H1 (cell line): ENCODE results near the gene ZNF280B. TPM values are rescaled to one million over a fixed set of nuclear protein-coding genes. Genes with fewer than 3 reads are reported as not detected.

Experiments used
- CTCF ChIA-PET: fragments of 300-600 bp; sonication (Branson Sonifier 250); formaldehyde crosslinking; loops from one replicate; lab custom pipeline; 2021; ENCODE audit not compliant: partially characterized antibody; lab: Charles Lee
- POLR2A ChIA-PET: fragments of 300-600 bp; sonication (Branson Sonifier 250); formaldehyde crosslinking; loops from one replicate; lab custom pipeline; 2021; ENCODE audit warnings: inconsistent platforms; ENCODE audit not compliant: partially characterized antibody; lab: Charles Lee
- DNase-seq, 2 experiments: peaks; one replicate each; pipeline versions ENCODE4 v3.0.0 to v3.0.0-alpha.2; 2010 to 2022; ENCODE audit warnings: low spot score in 2 of 2, low read depth in 1 of 2, mixed read lengths in 1 of 2
- FAIRE-seq: peaks from 2 replicates; lab custom pipeline; 2011; peaks lifted over from hg19 to GRCh38; lab: Jason Lieb, UNC
- H2AFZ ChIP-seq: 2 replicates; pipeline ENCODE4 v1.8.1; 2012; ENCODE audit warnings: low read length, inconsistent platforms
- H2AK5ac ChIP-seq: 2 replicates; pipeline ENCODE4 v1.6.1; 2013; ENCODE audit warnings: low read depth, low read length
- H2BK120ac ChIP-seq: replicated peaks from 2 replicates; pipeline ENCODE3; 2013; ENCODE audit warnings: low read depth, low read length, inconsistent platforms
- H2BK12ac ChIP-seq: 2 replicates; pipeline ENCODE4 v1.6.1; 2013; ENCODE audit warnings: low read depth, low read length
- H2BK15ac ChIP-seq: 2 replicates; pipeline ENCODE4 v1.6.1; 2013; ENCODE audit warnings: low read length
- H2BK20ac ChIP-seq: 2 replicates; pipeline ENCODE4 v1.6.1; 2013; ENCODE audit warnings: low read length
- H2BK5ac ChIP-seq: 2 replicates; pipeline ENCODE4 v1.6.1; 2013; ENCODE audit warnings: low read depth, low read length
- H3K14ac ChIP-seq: 2 replicates; pipeline ENCODE4 v1.6.1; 2013; ENCODE audit warnings: inconsistent platforms; ENCODE audit not compliant: insufficient read length
- H3K18ac ChIP-seq: 2 replicates; pipeline ENCODE4 v1.6.1; 2013; ENCODE audit warnings: low read length; ENCODE audit errors: extremely low read depth
- H3K23ac ChIP-seq: 2 replicates; pipeline ENCODE4 v1.6.1; 2013; ENCODE audit warnings: inconsistent platforms; ENCODE audit not compliant: insufficient read length
- H3K23me2 ChIP-seq: 2 replicates; pipeline ENCODE4 v1.6.1; 2013; ENCODE audit warnings: low read depth, low read length
- H3K27ac ChIP-seq: 2 replicates; pipeline ENCODE4 v1.6.1; 2011; ENCODE audit warnings: low read depth, low read length, inconsistent platforms
- H3K27me3 ChIP-seq, 4 experiments: replicated peaks in 1 of 4; 1 replicate in 1 of 4; 2 replicates in 3 of 4; pipeline versions ENCODE4 v1.6.1 to v1.8.1; 2011 to 2013; ENCODE audit warnings: low read length in 3 of 4, mild to moderate bottlenecking in 3 of 4, inconsistent platforms in 2 of 4, mixed read lengths in 2 of 4, moderate library complexity in 1 of 4; ENCODE audit not compliant: control insufficient read depth in 3 of 4, insufficient read depth in 3 of 4; ENCODE audit errors: extremely low read depth in 1 of 4
- H3K36me3 ChIP-seq, 4 experiments: 2 replicates each; pipeline versions ENCODE4 v1.6.1 to v1.8.1; 2011 to 2013; ENCODE audit warnings: mild to moderate bottlenecking in 4 of 4, low read length in 3 of 4, moderate library complexity in 2 of 4, control low read depth in 1 of 4, inconsistent platforms in 1 of 4; ENCODE audit not compliant: insufficient read depth in 4 of 4, control insufficient read depth in 2 of 4
- H3K4ac ChIP-seq: replicated peaks from 2 replicates; pipeline ENCODE3; 2013; ENCODE audit warnings: low read length, low read depth, mixed read lengths, inconsistent platforms; ENCODE audit not compliant: insufficient read length
- H3K4me1 ChIP-seq, 4 experiments: replicated peaks in 1 of 4; 1 replicate in 1 of 4; 2 replicates in 3 of 4; pipeline versions ENCODE4 v1.6.1 to v1.8.1; 2011 to 2013; ENCODE audit warnings: low read length in 3 of 4, inconsistent platforms in 2 of 4, mixed read lengths in 1 of 4; ENCODE audit not compliant: insufficient read depth in 4 of 4, control insufficient read depth in 3 of 4
- H3K4me2 ChIP-seq, 2 experiments: 2 replicates each; pipeline versions ENCODE4 v1.6.1 to v1.8.1; 2011 to 2013; ENCODE audit warnings: low read depth in 2 of 2, low read length in 2 of 2, control low read depth in 1 of 2, inconsistent platforms in 1 of 2, mild to moderate bottlenecking in 1 of 2; ENCODE audit not compliant: insufficient read depth in 1 of 2
- H3K4me3 ChIP-seq, 4 experiments: fragments of 200-600, 300-600 bp in 1 of 4; sonication (generic), shearing (Covaris generic), sonication (Bioruptor Twin) in 1 of 4; 2 replicates each; pipeline versions ENCODE4 v1.5.1 to v1.8.1; 2011 to 2016; ENCODE audit warnings: low read length in 4 of 4, low read depth in 3 of 4, control low read depth in 2 of 4, inconsistent platforms in 2 of 4, mild to moderate bottlenecking in 2 of 4, mixed read lengths in 1 of 4, moderate library complexity in 1 of 4; ENCODE audit not compliant: insufficient read depth in 2 of 4; ENCODE audit errors: extremely low read depth in 1 of 4
- H3K56ac ChIP-seq: replicated peaks from 2 replicates; pipeline ENCODE3; 2013; ENCODE audit warnings: low read depth, mild to moderate bottlenecking, mixed read lengths, low read length, inconsistent platforms; ENCODE audit not compliant: insufficient read length
- H3K79me1 ChIP-seq: 2 replicates; pipeline ENCODE4 v1.6.1; 2013; ENCODE audit warnings: low read depth, low read length, control low read depth
- H3K79me2 ChIP-seq, 2 experiments: 2 replicates each; pipeline versions ENCODE4 v1.6.1 to v1.8.1; 2012 to 2013; ENCODE audit warnings: low read length in 2 of 2, mild to moderate bottlenecking in 2 of 2, inconsistent platforms in 1 of 2; ENCODE audit not compliant: insufficient read depth in 2 of 2, control insufficient read depth in 1 of 2
- H3K9ac ChIP-seq, 4 experiments: replicated peaks in 1 of 4; 1 replicate in 1 of 4; 2 replicates in 3 of 4; pipeline versions ENCODE4 v1.6.1 to v1.8.1; 2011 to 2013; ENCODE audit warnings: low read depth in 3 of 4, low read length in 3 of 4, control low read depth in 2 of 4, mild to moderate bottlenecking in 2 of 4, moderate library complexity in 2 of 4, inconsistent platforms in 1 of 4; ENCODE audit errors: extremely low read depth in 1 of 4
- H3K9me3 ChIP-seq, 2 experiments: 2 replicates each; pipeline versions ENCODE4 v1.6.1 to v1.8.1; 2012 to 2013; ENCODE audit warnings: mild to moderate bottlenecking in 2 of 2, moderate library complexity in 2 of 2, control low read depth in 1 of 2, inconsistent platforms in 1 of 2, low read depth in 1 of 2, low read length in 1 of 2, mixed read lengths in 1 of 2; ENCODE audit not compliant: insufficient read depth in 2 of 2
- H4K20me1 ChIP-seq, 2 experiments: replicated peaks in 1 of 2; 2 replicates each; pipeline versions ENCODE3 to v1.8.1; 2011 to 2013; ENCODE audit warnings: inconsistent platforms in 2 of 2, low read length in 2 of 2, mild to moderate bottlenecking in 1 of 2; ENCODE audit not compliant: insufficient read depth in 2 of 2, control insufficient read depth in 1 of 2
- H4K5ac ChIP-seq: 2 replicates; pipeline ENCODE4 v1.6.1; 2013; ENCODE audit warnings: low read length, low read depth, mixed read lengths, inconsistent platforms; ENCODE audit not compliant: insufficient read length
- H4K8ac ChIP-seq: 2 replicates; pipeline ENCODE4 v1.8.0; 2013; ENCODE audit warnings: mild to moderate bottlenecking, moderate library complexity, low read length, inconsistent platforms; ENCODE audit not compliant: insufficient read depth; ENCODE audit errors: extremely low read depth
- H4K91ac ChIP-seq: replicated peaks from 2 replicates; pipeline ENCODE3; 2013; ENCODE audit warnings: low read length, mixed read lengths, inconsistent platforms; ENCODE audit not compliant: insufficient read length
- ASH2L ChIP-seq: fragments of 200-600, 300-600 bp; sonication (generic); IDR thresholded peaks from one replicate; pipeline ENCODE4 v1.7.1; 2017; ENCODE audit warnings: low read length
- BCL11A ChIP-seq, 2 experiments: IDR thresholded peaks; one replicate each; pipeline ENCODE4 v1.6.1; 2011; ENCODE audit warnings: low read depth in 2 of 2, low read length in 2 of 2, mild to moderate bottlenecking in 2 of 2
- CHD1 ChIP-seq: IDR thresholded peaks from 2 replicates; pipeline ENCODE4 v1.6.1; 2012; ENCODE audit warnings: low read depth, low read length, improper control_type of control experiment
- CTBP2 ChIP-seq: IDR thresholded peaks from 2 replicates; pipeline ENCODE4 v1.7.0; 2011; ENCODE audit warnings: borderline replicate concordance, mild to moderate bottlenecking, moderate library complexity, mixed read lengths, low read length; ENCODE audit not compliant: insufficient read depth, insufficient read length
- FOSL1 ChIP-seq: IDR thresholded peaks from 2 replicates; pipeline ENCODE4 v1.6.1; 2011; ENCODE audit warnings: mild to moderate bottlenecking, low read depth, low read length, moderate library complexity; ENCODE audit not compliant: insufficient read depth
- KDM1A ChIP-seq: fragments of 200-600, 300-600 bp; sonication (generic); IDR thresholded peaks from 2 replicates; pipeline ENCODE4 v1.7.1; 2016; ENCODE audit warnings: mild to moderate bottlenecking, low read length, borderline replicate concordance
- MAFK ChIP-seq: IDR thresholded peaks from 2 replicates; pipeline ENCODE4 v1.6.1; 2012; ENCODE audit warnings: low read depth, mild to moderate bottlenecking, improper control_type of control experiment, low read length
- POLR2A ChIP-seq, 2 experiments: IDR thresholded peaks; 1 replicate in 1 of 2; 2 replicates in 1 of 2; pipeline ENCODE4 v1.6.1; 2011; ENCODE audit warnings: low read depth in 2 of 2, low read length in 2 of 2, mild to moderate bottlenecking in 2 of 2; ENCODE audit errors: control extremely low read depth in 1 of 2
- RAD21 ChIP-seq, 2 experiments: IDR thresholded peaks in 1 of 2; conservative IDR thresholded peaks in 1 of 2; 2 replicates each; pipeline ENCODE4 v1.6.1; 2011; ENCODE audit warnings: low read depth in 2 of 2, low read length in 2 of 2, improper control_type of control experiment in 1 of 2, inconsistent platforms in 1 of 2, mild to moderate bottlenecking in 1 of 2, moderate library complexity in 1 of 2
- SP1 ChIP-seq: IDR thresholded peaks from 2 replicates; pipeline ENCODE4 v1.6.1; 2011; ENCODE audit warnings: low read depth, low read length
- SP2 ChIP-seq: IDR thresholded peaks from 2 replicates; pipeline ENCODE4 v1.6.1; 2012; ENCODE audit warnings: mild to moderate bottlenecking, low read length, inconsistent platforms
- TEAD4 ChIP-seq: IDR thresholded peaks from 2 replicates; pipeline ENCODE4 v1.6.1; 2012; ENCODE audit warnings: low read depth, low read length, inconsistent platforms, mixed read lengths
- WGBS, 2 experiments: shearing (Covaris generic) in 1 of 2; methylation state at CpG; one replicate each; pipeline versions ENCODE4 v1.1.6 to v1.1.7; 2013 to 2015; ENCODE audit warnings: low lambda C conversion rate in 2 of 2, mixed read lengths in 2 of 2, inconsistent platforms in 1 of 2, low coverage in 1 of 2, missing lambda C conversion rate in 1 of 2; ENCODE audit not compliant: insufficient replicate concordance in 2 of 2, insufficient coverage in 1 of 2, insufficient read length in 1 of 2; ENCODE audit errors: extremely low coverage in 1 of 2, missing lambda C conversion rate in 1 of 2; 5-methylcytosine and 5-hydroxymethylcytosine counted together
- polyA plus RNA-seq, 7 experiments: library from polyadenylated mRNA; depleted of rRNA in 3 of 7; stranded (reverse) in 5 of 7; unstranded in 2 of 7; fragments of >200 nt in 5 of 7; fragments of 200-250 nt in 2 of 7; gene quantifications; 1 replicate in 5 of 7; 2 replicates in 1 of 7; 4 replicates in 1 of 7; pipeline versions ENCODE4 v1.2.1 to v1.2.3, GENCODE V29; 2011 to 2013; ENCODE audit warnings: missing spikeins in 2 of 7, mixed read lengths in 2 of 7
- total RNA-seq: library from RNA; stranded (reverse); fragmentation: NEBNext Ultra II Directional; extraction: Animal tissue kit (Norgen Biotek cat#: 25700); gene quantifications from 2 replicates; pipeline ENCODE4 v1.2.1, GENCODE V29; 2021
- TF ChIP-seq, protein P1 (sequence below): IDR thresholded peaks from 2 replicates; pipeline ENCODE4 v1.6.1; 2012; ENCODE audit warnings: inconsistent platforms

The ZNF280B gene
- total and polyA plus RNA-seq, 2 of the 8 experiments (the other 6 are each of a cell fraction or from before 2014, with no cell fraction given) = 4.8 to 11.7 TPM

DNA sequence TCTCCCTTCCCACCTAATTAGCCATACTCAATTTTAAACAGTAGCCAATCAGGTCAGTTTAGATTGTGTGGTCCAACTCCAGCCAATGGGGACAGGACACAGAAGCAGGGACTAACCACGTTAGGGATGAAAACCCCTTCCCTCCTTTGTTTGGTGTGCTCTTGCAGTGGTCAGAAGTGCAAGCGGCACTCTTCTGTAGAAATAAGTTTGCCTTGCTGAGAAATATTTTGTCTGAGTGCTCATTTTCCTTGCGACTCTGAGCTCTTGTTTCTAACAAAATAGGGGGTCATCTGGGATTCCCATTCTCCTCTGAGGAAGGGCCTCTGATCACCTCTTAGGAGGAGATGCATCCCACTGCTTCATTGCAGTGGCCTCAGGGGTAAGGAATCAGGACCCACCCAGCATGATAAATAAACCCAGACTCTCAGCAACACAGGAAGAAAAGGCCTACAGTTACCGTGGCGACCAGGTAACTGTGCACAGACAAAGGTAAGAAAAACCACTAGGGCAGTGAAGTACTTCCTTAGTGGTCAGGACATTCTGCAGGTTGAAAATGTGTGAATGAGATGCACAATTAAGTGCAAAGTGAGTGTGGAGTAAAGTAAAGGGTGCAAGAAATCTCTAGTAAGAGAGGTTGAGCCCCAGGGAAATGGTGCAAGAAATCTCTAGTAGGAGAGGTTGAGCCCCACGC is 55.4 kb downstream of the ZNF280B start:
- H4K20me1 ChIP-seq = peaks cover 0 to 1% of the 10 kb centered on the region in 2 experiments
- H2BK5ac ChIP-seq = no peak overlapping the region
- no peak overlapping the region for H3K4me3 ChIP-seq
- H3K27ac ChIP-seq = no peak overlapping the region
- CTCF ChIA-PET = interaction anchor here (1.0 to 2.1 kb wide), 2 partner anchors 10 to 22 kb away, joined by 5 to 8 read pairs; no protein-coding TSS in a partner anchor
- no peaks in the 10 kb centered on the region for H3K9me3 ChIP-seq
- H3K14ac ChIP-seq = no peak overlapping the region
- H3K4ac ChIP-seq = no peak overlapping the region
- no peak overlapping the region for H3K4me2 ChIP-seq
- H2BK12ac ChIP-seq = no peak overlapping the region
- no peak overlapping the region for H4K5ac ChIP-seq
- POLR2A ChIA-PET = no interaction called here
- H3K18ac ChIP-seq = no peak overlapping the region
- H3K79me2 ChIP-seq = no peaks in the 10 kb centered on the region
- no peak overlapping the region for H4K8ac ChIP-seq
- DNase-seq (no peak), FAIRE-seq (peak; percentile 19)
- no peak overlapping the region for H3K9ac ChIP-seq
- no peak overlapping the region for H3K23ac ChIP-seq
- no peaks in the 10 kb centered on the region for H3K23me2 ChIP-seq
- WGBS, 2 experiments = 62% methylated on average over 6 of the region's 6 CpGs; no CpG with 5 or more reads in 1 of the 2 experiments
- peaks cover 26 to 98% (median 74%) of the 10 kb centered on the region in 4 experiments for H3K27me3 ChIP-seq
- H4K91ac ChIP-seq = no peak overlapping the region
- no peak overlapping the region for H2BK120ac ChIP-seq
- H3K4me1 ChIP-seq = peaks cover 0 to 2% (median 0%) of the 10 kb centered on the region in 4 experiments; a peak in 1 of 7 replicates
- no peak overlapping the region for H2BK15ac ChIP-seq
- H2AFZ ChIP-seq = no peak overlapping the region
- no peak overlapping the region for H2BK20ac ChIP-seq
- H3K36me3 ChIP-seq = no peaks in the 10 kb centered on the region
- H3K79me1 ChIP-seq = no peaks in the 10 kb centered on the region
- no peak overlapping the region for H3K56ac ChIP-seq
- no peak overlapping the region for H2AK5ac ChIP-seq
- TF ChIP-seq BCL11A (IDR thresholded peaks at IDR 0.05; ENCODE audit: low read depth in 2 of 2, low read length in 2 of 2) (no peak), KDM1A (no peak), TEAD4 (no peak), MAFK (no peak), SP1 (no peak), FOSL1 (no peak), CHD1 (no peak), SP2 (no peak), ASH2L (no peak), RAD21 (IDR thresholded peaks at IDR 0.05 in 1 of 2, conservative IDR thresholded peaks at IDR 0.05 in 1 of 2; ENCODE audit: low read depth in 2 of 2, low read length in 2 of 2) (no peak), CTBP2 (no peak), POLR2A (IDR thresholded peaks at IDR 0.05; ENCODE audit: control extremely low read depth in 1 of 2, low read depth in 2 of 2, low read length in 2 of 2) (no peak)
- TF ChIP-seq, protein P1, sequence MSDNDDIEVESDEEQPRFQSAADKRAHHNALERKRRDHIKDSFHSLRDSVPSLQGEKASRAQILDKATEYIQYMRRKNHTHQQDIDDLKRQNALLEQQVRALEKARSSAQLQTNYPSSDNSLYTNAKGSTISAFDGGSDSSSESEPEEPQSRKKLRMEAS = no peak
